ENCODE results near the gene GPR146.
A peak's percentile ranks its signal among the peaks of the same experiment; 100 is the strongest.

GPR146 gene

GRCh38 chr7:1007901-1008300 lies 36.4 kb upstream of the GPR146 start:
- Mint-ChIP-seq H3K27ac (no peak overlapping the region), H3K4me3 (no peak overlapping the region), H3K36me3 (peaks cover 45% of the 10 kb centered on the region), H3K27me3 (no peaks in the 10 kb centered on the region), H3K4me1 (peaks cover 48% of the 10 kb centered on the region), H3K9me3 (no peaks in the 10 kb centered on the region)
- ATAC-seq = no peak

GRCh38 chr7:1008733-1009363 lies 35.5 kb upstream of the GPR146 start:
- Mint-ChIP-seq H3K9me3 (no peaks in the 10 kb centered on the region), H3K4me1 (peaks cover 55% of the 10 kb centered on the region), H3K36me3 (peaks cover 45% of the 10 kb centered on the region), H3K27me3 (no peaks in the 10 kb centered on the region), H3K4me3 (no peak overlapping the region), H3K27ac (no peak overlapping the region)
- ATAC-seq = no peak

GRCh38 chr7:1009747-1010146 lies 34.6 kb upstream of the GPR146 start:
- H3K9me3 Mint-ChIP-seq = no peaks in the 10 kb centered on the region

GRCh38 chr7:1010226-1010625 lies 34.1 kb upstream of the GPR146 start:
- no peaks in the 10 kb centered on the region for H3K9me3 Mint-ChIP-seq
- peaks cover 52% of the 10 kb centered on the region for H3K4me1 Mint-ChIP-seq
- ATAC-seq = no peak
- peaks cover 45% of the 10 kb centered on the region for H3K36me3 Mint-ChIP-seq
- H3K27me3 Mint-ChIP-seq = no peaks in the 10 kb centered on the region
- H3K4me3 Mint-ChIP-seq = no peak overlapping the region
- H3K27ac Mint-ChIP-seq = no peak overlapping the region

More at GRCh38 chr7:1009747-1010146, 34.6 kb upstream of the GPR146 start:
- Mint-ChIP-seq H3K27me3 (no peaks in the 10 kb centered on the region), H3K4me1 (peaks cover 52% of the 10 kb centered on the region), H3K4me3 (no peak overlapping the region), H3K36me3 (peaks cover 45% of the 10 kb centered on the region), H3K27ac (no peak overlapping the region)
- no peak for ATAC-seq

GRCh38 chr7:1011297-1012003 lies 32.9 kb upstream of the GPR146 start:
- Mint-ChIP-seq H3K9me3 (no peaks in the 10 kb centered on the region), H3K4me1 (peaks cover 45% of the 10 kb centered on the region), H3K36me3 (peaks cover 38% of the 10 kb centered on the region), H3K27me3 (no peaks in the 10 kb centered on the region), H3K27ac (peak overlapping the region; percentile 72), H3K4me3 (peak overlapping the region; percentile 28)
- peak; percentile 35 for ATAC-seq

- H3K9me3 Mint-ChIP-seq = no peaks in the 10 kb centered on the region
- H3K4me1 Mint-ChIP-seq = peaks cover 45% of the 10 kb centered on the region
- H3K27ac Mint-ChIP-seq = peak overlapping the region; percentile 72
- no peaks in the 10 kb centered on the region for H3K27me3 Mint-ChIP-seq
- no peak overlapping the region for H3K4me3 Mint-ChIP-seq
- H3K36me3 Mint-ChIP-seq = peaks cover 31% of the 10 kb centered on the region
- peak; percentile 11 for ATAC-seq
Observed at GRCh38 chr7:1012004-1012715, 32.2 kb upstream of the GPR146 start.

- peaks cover 46% of the 10 kb centered on the region for H3K4me1 Mint-ChIP-seq
- H3K27ac Mint-ChIP-seq = no peak overlapping the region
- no peaks in the 10 kb centered on the region for H3K9me3 Mint-ChIP-seq
- H3K36me3 Mint-ChIP-seq = peaks cover 29% of the 10 kb centered on the region
- no peak for ATAC-seq
- no peak overlapping the region for H3K4me3 Mint-ChIP-seq
- no peaks in the 10 kb centered on the region for H3K27me3 Mint-ChIP-seq
Observed at GRCh38 chr7:1012716-1013095, 31.6 kb upstream of the GPR146 start.

- no peaks in the 10 kb centered on the region for H3K9me3 Mint-ChIP-seq
- ATAC-seq = no peak
- no peak overlapping the region for H3K27ac Mint-ChIP-seq
- peaks cover 54% of the 10 kb centered on the region for H3K4me1 Mint-ChIP-seq
- H3K36me3 Mint-ChIP-seq = peaks cover 34% of the 10 kb centered on the region
- no peak overlapping the region for H3K4me3 Mint-ChIP-seq
- no peaks in the 10 kb centered on the region for H3K27me3 Mint-ChIP-seq
Observed at GRCh38 chr7:1013581-1013980, 30.8 kb upstream of the GPR146 start.

- Mint-ChIP-seq H3K27me3 (no peaks in the 10 kb centered on the region), H3K9me3 (no peaks in the 10 kb centered on the region), H3K27ac (no peak overlapping the region), H3K4me1 (peaks cover 53% of the 10 kb centered on the region), H3K36me3 (peaks cover 24% of the 10 kb centered on the region), H3K4me3 (no peak overlapping the region)
- ATAC-seq = no peak
Observed at GRCh38 chr7:1014681-1015080, 29.7 kb upstream of the GPR146 start.

- H3K36me3 Mint-ChIP-seq = peaks cover 25% of the 10 kb centered on the region
- no peaks in the 10 kb centered on the region for H3K27me3 Mint-ChIP-seq
- H3K9me3 Mint-ChIP-seq = no peaks in the 10 kb centered on the region
- peaks cover 57% of the 10 kb centered on the region for H3K4me1 Mint-ChIP-seq
- no peak for ATAC-seq
- no peak overlapping the region for H3K4me3 Mint-ChIP-seq
- H3K27ac Mint-ChIP-seq = no peak overlapping the region
Observed at GRCh38 chr7:1015196-1016121, 28.9 kb upstream of the GPR146 start.

GRCh38 chr7:1016577-1017531 lies 27.5 kb upstream of the GPR146 start:
- Mint-ChIP-seq H3K4me1 (peaks cover 48% of the 10 kb centered on the region), H3K36me3 (peaks cover 25% of the 10 kb centered on the region), H3K4me3 (no peak overlapping the region), H3K9me3 (no peaks in the 10 kb centered on the region), H3K27me3 (no peaks in the 10 kb centered on the region), H3K27ac (no peak overlapping the region)
- no peak for ATAC-seq

- no peak overlapping the region for H3K4me3 Mint-ChIP-seq
- no peak for ATAC-seq
- no peak overlapping the region for H3K27ac Mint-ChIP-seq
- no peaks in the 10 kb centered on the region for H3K9me3 Mint-ChIP-seq
- peaks cover 33% of the 10 kb centered on the region for H3K36me3 Mint-ChIP-seq
- no peaks in the 10 kb centered on the region for H3K27me3 Mint-ChIP-seq
- peaks cover 48% of the 10 kb centered on the region for H3K4me1 Mint-ChIP-seq
Observed at GRCh38 chr7:1017586-1018333, 26.6 kb upstream of the GPR146 start.

- no peaks in the 10 kb centered on the region for H3K9me3 Mint-ChIP-seq
- peaks cover 35% of the 10 kb centered on the region for H3K36me3 Mint-ChIP-seq
- H3K4me1 Mint-ChIP-seq = peaks cover 49% of the 10 kb centered on the region
- no peak overlapping the region for H3K4me3 Mint-ChIP-seq
- H3K27ac Mint-ChIP-seq = no peak overlapping the region
- no peaks in the 10 kb centered on the region for H3K27me3 Mint-ChIP-seq
- no peak for ATAC-seq
Observed at GRCh38 chr7:1018334-1018695, 26.0 kb upstream of the GPR146 start.
